GM19099 (cell line): ENCODE measurements around the gene TESMIN.

ENCODE experiments used
- POLR2A ChIP-seq: IDR thresholded peaks from 3 replicates; pipeline ENCODE4 v1.6.1; 2011; ENCODE audit warnings: low read depth; ENCODE audit not compliant: insufficient read length; ENCODE audit errors: extremely low read depth

Gene TESMIN

DNA sequence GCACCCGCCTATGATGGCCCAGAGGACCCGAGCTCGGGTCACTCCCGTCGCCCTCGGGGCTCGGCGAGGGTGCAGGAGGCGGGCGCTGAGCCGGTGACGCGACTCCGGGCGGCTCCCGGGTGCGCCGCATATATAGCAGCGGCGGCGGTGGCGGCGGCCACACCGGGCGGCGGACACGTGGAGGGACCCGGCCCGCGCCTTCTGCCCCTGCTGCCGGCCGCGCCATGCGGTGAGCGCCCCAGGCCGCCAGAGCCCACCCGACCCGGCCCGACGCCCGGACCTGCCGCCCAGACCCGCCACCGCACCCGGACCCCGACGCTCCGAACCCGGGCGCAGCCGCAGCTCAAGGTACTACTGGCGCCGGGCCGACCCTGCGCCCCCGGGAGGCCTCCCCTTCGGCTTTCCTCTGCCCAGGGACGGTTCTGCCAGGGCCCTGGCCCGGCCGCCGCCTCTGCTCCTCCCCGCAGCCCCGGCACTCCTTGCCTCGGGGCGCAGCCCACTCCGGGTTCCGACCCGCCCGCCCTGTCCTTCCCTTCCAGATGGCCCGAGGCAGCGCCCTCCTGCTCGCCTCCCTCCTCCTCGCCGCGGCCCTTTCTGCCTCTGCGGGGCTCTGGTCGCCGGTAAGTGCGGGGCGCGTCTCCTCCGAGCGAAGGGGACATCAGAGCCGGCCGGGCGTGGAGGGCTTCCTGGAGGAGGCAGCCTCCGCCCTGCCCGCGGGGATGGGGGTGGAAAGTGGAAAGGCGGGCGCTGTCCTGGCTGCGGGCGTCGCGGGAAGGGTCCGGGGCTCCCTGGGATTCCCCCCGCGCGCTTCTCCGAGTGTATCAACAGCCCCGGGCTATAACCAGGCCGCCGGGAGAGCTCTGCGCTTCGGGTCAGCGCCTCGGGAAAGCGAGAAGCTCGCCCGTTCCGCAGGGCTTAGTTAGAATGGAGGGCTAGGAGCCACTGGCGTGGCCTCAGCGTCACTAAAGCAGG lies 66.6 kb downstream of the TESMIN start, which contains the start of gene GAL:
TSS of gene GAL (plus strand) at position 160 of the 972 bp plus-strand sequence. CDS start at position 540, 380 bp downstream.
- no peak for TF ChIP-seq POLR2A

DNA sequence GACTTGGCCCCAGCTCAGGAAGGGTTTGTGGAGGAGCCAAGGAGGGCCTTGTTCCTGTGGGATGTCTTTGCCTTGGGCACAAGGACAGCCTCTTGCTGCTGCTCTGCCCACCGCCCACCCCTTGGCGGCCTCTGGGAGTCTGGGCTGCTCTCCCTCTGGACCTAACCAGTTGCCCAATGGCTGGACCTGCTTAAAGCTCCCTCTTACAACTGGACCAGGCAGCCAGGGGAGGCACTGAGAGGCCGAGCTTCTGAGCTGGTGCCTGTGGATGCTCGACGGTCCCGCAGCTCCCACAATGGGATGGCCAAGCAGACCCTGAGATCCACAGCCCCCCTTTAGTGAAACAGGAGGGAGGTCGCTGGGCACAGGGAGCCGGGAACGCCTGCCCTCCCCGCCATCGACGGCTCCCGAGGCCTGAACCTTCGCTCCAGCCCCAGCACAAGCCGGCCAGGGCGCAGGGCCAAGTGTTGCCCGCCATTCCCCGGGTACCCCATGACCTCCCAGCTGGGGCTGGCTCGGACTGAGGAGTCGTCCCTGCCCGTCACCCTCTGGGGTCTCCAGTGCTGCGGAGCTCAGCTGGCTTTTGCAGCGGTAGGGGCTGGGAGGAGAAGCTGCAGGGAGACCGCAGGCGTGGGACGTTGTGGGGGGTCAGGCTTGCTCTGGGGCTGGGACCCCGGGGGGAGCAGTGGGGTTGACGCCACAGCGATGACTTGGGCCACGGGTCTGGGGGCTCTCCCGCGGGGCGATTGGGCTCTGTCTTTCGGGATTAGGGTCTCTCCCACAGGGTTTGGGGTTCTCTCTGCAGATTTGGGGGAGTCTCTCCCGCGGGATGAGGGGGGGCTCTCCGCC lies 67.6 kb downstream of the TESMIN start:
- no peak for TF ChIP-seq POLR2A

DNA sequence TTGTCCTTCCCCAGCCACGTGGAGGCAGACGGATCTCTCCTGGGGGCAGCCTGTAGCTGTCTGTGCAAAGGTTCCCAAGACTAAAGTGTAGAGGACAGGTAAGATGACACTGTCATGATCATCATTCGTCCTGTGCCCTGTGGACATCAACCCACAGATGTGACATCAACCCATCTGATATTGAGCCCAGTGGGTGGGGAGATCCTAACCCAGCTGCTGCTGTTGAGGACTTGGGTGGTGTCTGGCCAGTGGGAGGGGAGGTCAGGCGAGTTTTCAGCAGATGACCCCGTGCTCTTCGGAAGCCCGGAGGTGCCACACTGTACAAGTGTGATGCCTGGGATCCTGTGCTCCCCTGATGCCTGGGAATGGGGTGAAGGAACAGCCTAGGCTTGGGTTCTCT lies 68.2 kb downstream of the TESMIN start:
- no peak for TF ChIP-seq POLR2A

DNA sequence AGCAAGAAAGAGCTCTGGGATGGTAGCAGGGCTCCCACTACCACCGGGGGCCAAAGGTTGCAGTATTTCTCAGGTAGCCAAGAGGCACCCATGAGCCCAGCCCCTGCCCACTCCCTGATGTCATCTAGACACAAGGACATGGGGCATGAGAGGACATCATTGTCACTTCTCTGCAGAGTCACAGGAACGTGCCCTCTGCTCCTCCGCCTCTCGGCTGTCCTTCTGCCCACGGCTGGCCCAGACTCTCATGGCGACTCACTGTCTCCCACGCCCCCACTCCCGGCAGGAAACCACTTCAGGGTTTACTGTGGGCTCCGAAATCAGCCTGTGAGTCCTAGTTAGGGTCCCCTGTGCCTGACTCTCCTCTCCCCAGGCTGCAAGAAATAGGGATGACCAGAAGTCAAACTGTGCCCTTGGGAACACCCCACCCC lies 68.8 kb downstream of the TESMIN start:
- no peak for TF ChIP-seq POLR2A

DNA sequence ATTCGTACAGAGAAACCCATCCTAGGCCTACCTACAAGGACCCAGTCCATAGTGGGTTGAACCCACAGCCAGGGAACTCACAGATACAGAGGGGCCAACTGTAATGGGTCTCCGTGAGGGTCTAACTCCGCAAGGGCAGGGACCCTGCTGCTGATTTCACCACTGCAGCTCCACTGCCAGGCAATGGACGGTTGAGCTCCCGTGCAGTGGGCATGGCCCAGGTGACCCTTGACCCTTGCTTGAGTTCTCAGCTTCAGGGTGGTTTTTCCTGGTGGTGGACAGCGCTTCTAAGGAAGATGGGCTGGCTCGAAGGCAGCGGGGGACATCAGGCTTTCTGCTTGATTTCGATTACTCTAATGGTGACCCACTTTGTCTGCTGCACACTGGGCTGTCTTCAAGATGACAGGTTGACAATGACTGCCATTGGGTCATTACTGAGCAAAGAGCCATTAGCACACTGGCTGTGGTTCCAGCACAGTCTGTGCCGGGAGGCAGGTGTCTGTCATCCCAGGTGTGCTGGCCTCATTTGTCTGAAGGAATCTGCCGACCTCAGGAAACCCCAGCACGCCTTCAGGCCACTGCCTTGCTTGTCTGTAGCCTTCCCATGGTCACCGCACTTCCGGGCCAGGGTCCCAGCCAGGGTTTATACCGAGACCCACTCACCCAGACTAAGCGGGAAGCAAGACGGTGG lies 70.6 kb downstream of the TESMIN start:
- no peak for TF ChIP-seq POLR2A

DNA sequence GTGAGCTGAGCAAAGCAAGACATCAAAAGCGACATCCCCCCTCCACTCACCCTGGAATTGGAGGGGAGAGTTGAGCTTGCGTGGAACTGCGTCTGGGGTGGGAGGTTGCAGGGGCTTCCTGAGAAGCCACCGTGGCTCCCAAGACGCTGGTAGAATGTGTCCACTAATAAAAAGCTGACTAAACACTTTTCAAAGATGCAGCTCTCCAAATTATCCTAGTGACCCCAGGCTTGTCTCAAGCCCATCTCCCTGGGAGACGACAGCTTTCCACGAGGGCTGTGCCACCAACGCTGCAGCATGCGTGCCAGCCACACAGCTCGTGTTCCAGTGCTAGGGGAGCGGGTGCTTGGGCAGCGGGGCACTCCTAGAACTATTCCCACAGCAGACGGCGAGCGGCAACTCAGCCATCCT lies 73.3 kb downstream of the TESMIN start:
- no peak for TF ChIP-seq POLR2A

DNA sequence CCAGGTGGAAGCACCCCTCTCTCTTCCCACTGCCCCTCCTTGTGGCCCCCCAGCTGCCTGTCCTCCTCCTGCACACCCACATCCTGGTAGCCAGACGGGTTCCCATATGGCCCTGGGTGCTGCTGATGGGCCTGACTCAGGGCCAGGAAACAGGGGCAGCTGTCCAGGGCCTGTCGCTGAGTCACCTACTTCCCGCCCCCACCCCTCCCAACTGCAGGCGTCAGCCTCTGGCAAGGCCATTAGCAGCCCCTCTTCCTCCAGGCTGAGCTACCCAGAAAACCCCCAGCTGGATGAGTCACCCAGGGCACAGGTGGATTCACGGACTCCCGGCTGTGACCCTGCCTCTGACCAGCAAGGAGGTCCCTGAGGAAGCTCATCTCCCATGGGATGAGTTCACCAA lies 73.9 kb downstream of the TESMIN start:
- no peak for TF ChIP-seq POLR2A

DNA sequence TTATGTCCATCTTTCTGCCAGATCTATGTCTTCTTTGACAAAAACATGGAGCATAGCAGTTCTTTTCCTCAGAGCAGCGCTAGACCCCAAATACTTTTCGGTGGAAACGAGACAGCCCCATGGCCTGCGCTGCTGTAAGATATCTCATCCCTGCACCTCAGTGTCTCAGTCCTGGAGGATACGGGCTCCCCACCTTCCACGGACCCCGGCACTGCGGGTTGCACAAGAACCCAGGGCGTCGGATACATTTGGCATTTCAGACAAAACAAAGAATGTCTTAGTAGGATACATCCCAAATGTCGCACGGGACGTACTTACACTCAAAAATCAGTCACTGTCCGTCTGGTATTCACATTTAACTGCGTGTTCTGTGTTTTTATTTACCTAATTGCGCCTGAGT lies 76.9 kb downstream of the TESMIN start:
- no peak for TF ChIP-seq POLR2A

DNA sequence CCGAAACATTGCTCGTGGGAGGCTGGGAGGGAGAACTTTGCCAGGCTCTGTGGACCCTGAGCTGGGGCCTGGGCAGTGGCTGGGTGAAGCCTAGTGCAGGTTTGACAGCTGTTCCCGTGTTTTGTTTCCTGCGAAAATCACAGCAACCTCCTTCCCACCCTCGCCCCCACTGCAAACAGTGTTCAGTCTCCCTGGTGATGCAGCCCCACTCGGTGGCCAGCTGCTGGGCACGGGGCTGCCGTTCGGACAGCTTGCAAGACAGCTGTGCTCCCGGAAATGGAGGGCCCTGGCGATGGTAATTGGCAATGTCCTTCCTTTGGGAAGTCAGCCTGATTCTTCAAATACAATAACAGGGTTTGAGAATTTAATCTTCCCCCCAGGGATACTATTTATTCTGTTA lies 77.3 kb downstream of the TESMIN start:
- no peak for TF ChIP-seq POLR2A

DNA sequence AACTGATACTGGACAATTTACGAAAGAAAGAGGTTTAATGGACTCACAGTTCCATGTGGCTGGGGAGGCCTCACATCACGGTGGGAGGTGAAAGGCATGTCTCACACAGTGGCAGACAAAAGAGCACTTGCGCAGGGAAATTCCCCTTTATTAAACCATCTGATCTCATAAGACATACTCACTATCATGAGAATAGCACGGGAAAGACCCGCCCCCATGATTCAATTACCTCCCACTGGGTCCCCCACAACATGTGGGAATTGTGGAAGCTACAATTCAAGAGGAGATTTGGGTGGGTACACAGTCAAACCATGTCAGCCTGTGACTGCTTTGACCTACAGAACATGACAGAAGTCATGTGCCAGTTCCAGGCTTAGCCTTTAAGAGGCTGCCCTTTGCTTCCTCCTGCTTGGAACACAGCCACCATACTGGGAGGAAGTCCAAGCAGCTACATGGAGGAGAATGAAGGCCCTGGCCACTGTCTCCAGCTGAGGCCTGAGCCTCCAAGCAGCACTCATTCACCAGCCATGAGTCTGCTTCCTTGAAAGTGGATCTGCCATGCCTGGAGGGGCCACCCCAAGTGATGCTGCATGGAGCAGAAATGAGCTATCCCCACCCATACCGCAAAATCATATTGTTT lies 77.9 kb downstream of the TESMIN start:
- TF ChIP-seq POLR2A: no peak

DNA sequence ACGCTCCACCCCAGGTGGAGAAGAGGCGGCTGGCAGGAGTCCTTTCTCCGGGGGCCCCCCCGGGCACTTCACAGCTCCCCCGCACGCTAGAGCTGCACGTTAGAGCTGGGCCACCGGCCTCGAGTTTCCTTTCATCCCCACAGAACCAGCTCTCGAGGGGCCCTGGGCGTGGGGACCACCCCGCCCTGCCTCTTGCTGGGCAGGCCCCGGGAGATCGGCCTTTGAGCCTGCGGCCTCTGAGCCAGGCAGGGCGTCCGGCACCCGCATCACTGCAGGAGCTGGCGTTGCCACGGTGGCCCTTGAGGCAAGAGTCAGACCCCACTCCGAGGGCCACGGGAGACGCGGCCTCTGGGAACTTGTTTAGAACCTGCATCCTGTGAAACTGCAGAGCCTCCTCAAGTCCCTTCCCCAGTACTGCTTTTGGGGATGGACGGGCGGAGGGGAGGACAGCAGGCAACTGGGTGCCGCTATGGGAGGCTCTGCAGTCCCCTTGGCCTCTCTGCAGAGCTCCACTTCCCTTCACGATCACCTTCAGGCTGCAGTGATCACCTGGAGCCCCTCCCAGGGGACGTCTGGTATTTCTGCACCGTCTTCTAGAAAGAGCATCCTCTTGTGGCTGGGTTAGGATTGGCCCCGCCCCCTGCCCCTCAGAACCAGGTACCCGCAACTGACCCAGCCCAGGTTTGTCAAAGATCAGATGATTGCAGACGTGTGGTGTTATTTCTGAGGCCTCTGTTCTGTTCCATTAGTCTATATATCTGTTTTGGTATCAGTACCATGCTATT lies 80.9 kb downstream of the TESMIN start:
- no peak for TF ChIP-seq POLR2A

DNA sequence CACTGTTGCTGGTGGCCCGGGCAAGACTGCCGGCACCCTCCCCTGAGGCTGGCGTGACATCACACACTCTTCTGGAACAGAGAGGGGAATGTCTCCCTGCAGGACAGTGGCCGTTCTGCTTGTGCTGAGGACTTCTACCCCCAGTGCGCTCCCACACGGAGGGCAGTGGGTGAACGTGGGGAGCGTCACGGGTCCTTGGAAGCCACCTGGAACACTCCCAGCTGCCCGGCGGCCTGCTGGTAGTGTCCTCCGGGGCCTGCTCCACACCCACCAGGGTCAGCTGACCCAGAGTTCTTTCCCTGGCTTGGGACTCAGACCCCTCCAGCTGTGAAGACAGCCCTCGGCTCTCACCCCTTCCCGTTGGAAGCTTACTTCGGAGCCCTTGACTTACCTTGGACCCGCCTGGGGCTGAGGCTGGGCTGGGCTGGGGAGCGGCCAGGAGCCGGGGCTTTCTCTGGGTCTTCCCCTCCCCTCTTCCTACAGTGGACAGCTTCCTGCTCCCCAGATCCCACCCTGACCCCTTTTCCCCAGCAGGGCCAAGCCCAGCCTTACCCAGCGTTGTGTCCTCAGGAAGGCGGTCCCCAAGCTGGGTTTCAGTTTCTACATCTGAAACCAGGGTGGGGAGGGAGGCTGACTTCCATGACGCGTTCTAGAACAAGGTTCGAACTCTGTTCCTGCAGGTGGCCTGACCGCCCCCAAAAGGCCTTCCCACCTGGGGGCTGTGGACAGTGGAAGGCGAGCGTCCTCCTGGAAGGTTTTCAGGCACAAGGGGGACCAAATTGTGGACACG lies 81.8 kb downstream of the TESMIN start:
- TF ChIP-seq POLR2A: no peak
